GM21723 (cell line): ENCODE results near the gene TIAM2.
A peak's percentile ranks its signal among the peaks of the same experiment; 100 is the strongest.
"Not testable (repeated sequence)": the region's sequence is repeated elsewhere in the genome, so short reads cannot be mapped to it uniquely, and the experiment has no call there.

ENCODE experiments used
- ATAC-seq: cut with Tn5 transposase; IDR thresholded peaks from one replicate; pipeline ENCODE4 v1.9.1; 2021; ENCODE audit warnings: mild to moderate bottlenecking, moderate library complexity; ENCODE audit not compliant: unreplicated experiment

Gene TIAM2

DNA sequence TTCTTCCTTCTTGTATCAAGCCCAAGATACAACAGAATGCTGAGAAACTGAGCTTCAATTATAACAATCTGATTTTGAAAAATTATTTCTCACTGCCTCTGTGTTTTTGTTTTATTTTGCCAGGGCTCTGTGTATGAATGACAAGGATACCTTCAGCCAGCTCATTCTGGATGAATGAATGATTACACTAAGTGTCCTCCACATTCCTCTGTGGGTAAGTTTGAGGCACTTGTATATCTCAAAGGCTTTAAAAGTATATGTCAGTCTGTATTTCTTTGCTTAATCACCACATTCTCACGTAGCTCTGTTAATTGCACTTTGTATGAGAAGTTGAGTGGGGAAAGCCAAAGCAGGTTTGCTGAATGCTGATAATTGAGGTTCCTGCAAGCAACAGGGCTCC lies 95.1 kb downstream of the TIAM2 start:
- no peak for ATAC-seq

GRCh38 chr6:155091756-155092155 lies 96.6 kb downstream of the TIAM2 start:
- no peak for ATAC-seq

DNA sequence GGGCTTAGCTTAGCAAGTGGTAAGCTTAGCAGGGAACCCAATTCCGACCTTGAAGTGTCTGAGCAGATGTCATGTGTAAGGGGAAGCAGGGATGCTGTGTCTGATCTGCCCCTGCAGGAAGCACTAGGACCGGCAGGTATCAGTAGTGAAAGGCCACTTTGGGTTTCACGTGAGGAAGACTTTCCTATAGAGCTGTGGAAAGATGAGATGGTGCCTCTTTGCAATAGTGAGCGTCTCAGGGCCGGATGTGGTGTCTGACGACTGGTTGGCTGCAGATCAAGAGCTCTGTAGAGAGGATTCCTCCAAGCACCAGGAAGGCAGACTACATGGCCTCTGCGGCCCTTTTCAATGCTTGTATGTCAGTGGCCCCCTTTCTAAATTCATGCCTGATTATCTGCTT lies 98.3 kb downstream of the TIAM2 start:
- no peak for ATAC-seq

DNA sequence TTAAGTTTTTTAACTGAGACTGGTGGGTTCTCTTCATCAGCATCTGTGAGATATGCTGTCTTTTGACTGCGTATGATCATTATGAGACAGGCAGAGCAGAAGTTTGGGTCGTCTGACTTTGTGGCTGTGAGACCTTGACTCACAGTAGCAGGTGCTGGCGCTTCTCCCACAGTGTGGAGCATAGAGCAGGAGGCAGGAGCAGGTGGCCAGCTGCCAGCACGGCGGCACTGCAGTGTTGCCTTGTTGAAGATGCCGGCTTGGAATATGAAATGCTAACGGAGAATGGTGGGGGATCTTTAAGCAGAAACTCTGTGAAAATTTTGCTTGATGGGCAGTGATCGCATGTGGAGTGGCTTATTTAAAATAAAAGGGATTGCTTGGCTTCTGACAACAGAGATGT lies 105.0 kb downstream of the TIAM2 start:
- ATAC-seq, result no peak

GRCh38 chr6:155100591-155100990 lies 105.5 kb downstream of the TIAM2 start:
- ATAC-seq, result no peak

DNA sequence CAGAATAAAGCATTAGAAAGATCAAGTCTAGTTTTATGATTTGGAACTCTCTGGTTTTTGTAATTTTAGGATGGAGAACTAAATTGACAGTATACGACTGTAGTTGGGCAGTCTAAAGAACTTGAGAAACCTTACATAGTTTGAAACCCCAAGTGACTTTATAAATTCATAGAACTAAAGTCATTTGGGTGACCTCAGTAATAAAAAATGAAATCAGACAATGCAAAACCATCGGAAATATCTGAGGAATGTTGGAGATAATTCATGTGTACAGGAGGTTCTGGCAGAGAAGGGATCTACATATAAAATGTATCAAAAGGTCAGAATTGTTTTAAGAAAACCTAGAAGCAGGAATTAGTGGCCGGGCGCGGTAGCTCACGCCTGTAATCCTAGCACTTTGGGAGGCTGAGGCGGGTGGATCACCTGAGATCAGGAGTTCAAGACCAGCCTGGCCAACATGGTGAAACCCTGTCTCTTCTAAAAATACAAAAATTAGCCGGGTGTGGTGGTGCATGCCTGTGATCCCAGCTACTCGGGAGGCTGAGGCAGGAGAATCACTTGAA lies 108.0 kb downstream of the TIAM2 start:
- not testable (repeated sequence) for ATAC-seq

- ATAC-seq, result no peak
Observed at GRCh38 chr6:155103816-155104366, 108.8 kb downstream of the TIAM2 start.

- ATAC-seq, result no peak
Observed at GRCh38 chr6:155106456-155107115, 111.5 kb downstream of the TIAM2 start.

GRCh38 chr6:155107432-155108069 lies 112.4 kb downstream of the TIAM2 start:
- no peak for ATAC-seq

- ATAC-seq, result no peak
Observed at GRCh38 chr6:155108070-155108820, 113.1 kb downstream of the TIAM2 start.

- ATAC-seq, result no peak
Observed at GRCh38 chr6:155110721-155111120, 115.6 kb downstream of the TIAM2 start.

DNA sequence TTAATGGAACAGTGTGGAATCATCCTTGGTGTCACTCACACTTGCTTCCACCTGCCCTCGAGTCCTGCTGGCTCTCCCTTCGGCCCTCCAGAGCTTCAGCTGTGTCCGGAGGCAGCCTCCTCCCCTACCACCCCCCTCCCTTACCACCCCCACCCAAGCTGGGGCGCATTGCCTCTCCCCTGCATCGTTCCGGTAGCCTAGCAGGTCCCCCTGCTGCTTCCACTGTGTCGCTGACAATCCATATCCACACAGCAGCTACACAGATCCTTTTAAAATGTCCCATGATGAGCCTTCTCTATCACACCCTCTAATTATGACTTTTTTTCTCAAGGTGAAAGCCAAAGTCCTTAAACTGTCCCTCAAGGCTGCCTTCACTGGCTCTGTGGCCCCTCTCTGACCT lies 117.6 kb downstream of the TIAM2 start:
- no peak for ATAC-seq

DNA sequence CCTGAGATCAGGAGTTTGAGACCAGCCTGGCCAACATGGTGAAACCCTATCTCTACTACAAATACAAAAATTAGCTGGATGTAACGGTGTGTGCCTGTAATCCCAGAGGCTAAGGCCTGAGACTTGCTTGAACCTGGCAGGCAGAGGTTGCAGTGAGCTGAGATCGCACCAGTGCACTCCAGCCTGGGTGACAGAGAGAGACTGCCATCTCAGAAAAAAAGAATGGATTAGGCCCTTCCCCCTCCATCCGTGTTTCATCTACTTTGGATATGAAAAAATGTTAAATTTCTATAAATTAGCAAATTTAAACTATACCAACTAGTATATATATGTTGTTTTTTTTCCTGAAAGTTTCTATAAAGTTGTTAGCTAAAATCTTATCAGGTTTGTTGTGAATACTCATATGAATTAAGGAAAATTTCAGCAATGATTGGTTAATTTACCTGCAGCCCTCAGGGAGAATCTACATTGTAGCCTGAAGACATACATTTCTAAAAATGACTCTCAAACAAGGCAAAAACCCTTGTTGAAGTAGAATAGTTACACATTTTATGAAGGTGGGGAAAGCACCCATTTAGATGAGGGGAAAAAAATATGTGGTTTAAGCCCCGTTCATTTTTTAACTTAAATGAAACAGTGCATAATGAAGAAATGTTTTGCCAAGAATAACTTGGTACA lies 120.9 kb downstream of the TIAM2 start:
- peak; percentile 56 for ATAC-seq

DNA sequence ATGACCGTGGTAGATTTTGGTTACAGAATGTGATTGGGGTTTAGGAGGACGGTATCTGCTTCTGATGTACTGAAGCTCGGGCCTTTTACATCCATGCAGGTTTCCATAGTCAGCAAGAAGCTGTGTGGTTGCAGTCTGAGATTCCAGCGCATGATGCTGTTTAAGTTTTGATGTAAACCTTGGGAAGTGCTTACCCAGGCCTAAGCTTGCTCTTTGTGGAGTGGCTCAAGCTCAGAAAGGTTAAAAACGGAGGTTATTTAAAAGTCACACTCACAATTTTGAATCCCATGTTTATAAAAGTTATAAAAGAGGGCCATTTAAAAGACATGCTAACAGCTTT lies 121.4 kb downstream of the TIAM2 start:
- ATAC-seq, result peak; percentile 28

- no peak for ATAC-seq
Observed at GRCh38 chr6:155117256-155117655, 122.1 kb downstream of the TIAM2 start.

- no peak for ATAC-seq
Observed at GRCh38 chr6:155117785-155118184, 122.7 kb downstream of the TIAM2 start.

DNA sequence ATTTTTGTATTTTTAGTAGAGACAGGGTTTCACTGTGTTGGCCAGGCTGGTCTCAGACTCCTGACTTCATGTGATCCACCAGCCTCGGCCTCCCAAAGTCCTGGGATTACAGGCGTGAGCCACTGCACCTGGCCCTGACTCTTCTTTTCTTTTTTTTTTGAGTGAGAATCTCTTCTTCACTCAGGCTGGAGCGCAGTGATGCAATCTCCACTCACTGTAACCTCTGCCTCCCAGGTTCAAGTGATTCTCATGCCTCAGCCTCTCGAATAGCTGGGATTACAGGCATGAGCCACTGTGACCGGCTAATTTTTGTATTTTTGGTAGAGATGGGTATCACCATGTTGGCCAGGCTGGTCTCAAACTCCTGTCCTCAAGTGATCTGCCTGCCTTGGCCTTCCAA lies 124.1 kb downstream of the TIAM2 start:
- not testable (repeated sequence) for ATAC-seq

- ATAC-seq, result no peak
Observed at GRCh38 chr6:155120034-155120433, 124.9 kb downstream of the TIAM2 start.

GRCh38 chr6:155121294-155121693 lies 126.2 kb downstream of the TIAM2 start:
- no peak for ATAC-seq

DNA sequence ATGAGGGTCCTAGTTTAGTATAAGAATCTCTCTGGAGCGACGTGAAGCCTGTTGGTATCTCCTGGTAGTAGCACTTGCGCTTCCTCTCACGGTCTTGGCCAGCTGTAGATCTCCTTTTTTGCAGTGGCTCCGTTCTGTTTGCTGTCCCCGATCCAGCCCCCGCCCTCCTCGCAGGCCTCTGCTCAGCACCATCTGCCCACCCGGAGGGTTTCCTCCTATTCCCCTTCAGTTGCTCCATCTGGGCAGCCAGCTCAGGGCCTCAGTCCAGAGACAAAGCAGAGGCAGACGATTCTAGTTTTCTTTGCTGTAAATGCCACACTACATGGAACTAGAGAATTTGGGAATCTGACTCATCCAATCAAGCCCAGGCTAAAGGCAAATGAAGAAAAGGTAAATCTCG lies 126.6 kb downstream of the TIAM2 start:
- no peak for ATAC-seq
